ACC112 (cell line): Measurements from ENCODE around the gene SFSWAP.

Experiments
- H2AFZ ChIP-seq: fragments of 200-600 bp; sonication (generic); one replicate; pipeline ENCODE4 v1.6.0; 2017; ENCODE audit warnings: antibody characterized with exemption, low read length; ENCODE audit not compliant: unreplicated experiment
- H3K27ac ChIP-seq: fragments of 200-600 bp; sonication (generic); 2 replicates; pipeline ENCODE4 v1.5.1; 2014; ENCODE audit warnings: low read depth, mild to moderate bottlenecking, antibody characterized with exemption, low read length, moderate library complexity
- H3K27me3 ChIP-seq: fragments of 200-600 bp; sonication (generic); 2 replicates; pipeline ENCODE4 v1.6.1; 2014; ENCODE audit warnings: mild to moderate bottlenecking, antibody characterized with exemption, low read length, moderate library complexity, mixed read lengths; ENCODE audit not compliant: insufficient read depth
- H3K36me3 ChIP-seq: fragments of 200-600 bp; sonication (generic); 2 replicates; pipeline ENCODE4 v1.6.1; 2016; ENCODE audit warnings: mild to moderate bottlenecking, antibody characterized with exemption, low read length, moderate library complexity, mixed read lengths; ENCODE audit not compliant: insufficient read depth
- H3K4me1 ChIP-seq: fragments of 200-600 bp; sonication (generic); one replicate; pipeline ENCODE4 v1.6.1; 2016; ENCODE audit warnings: low read length, mixed read lengths; ENCODE audit not compliant: insufficient read depth, unreplicated experiment, control insufficient read depth
- H3K4me3 ChIP-seq: fragments of 200-600 bp; sonication (generic); 2 replicates; pipeline ENCODE4 v1.5.1; 2014; ENCODE audit warnings: mild to moderate bottlenecking, low read depth, low read length
- H3K79me2 ChIP-seq: fragments of 200-600 bp; sonication (generic); one replicate; pipeline ENCODE4 v1.6.0; 2016; ENCODE audit warnings: low read length; ENCODE audit not compliant: control insufficient read depth, unreplicated experiment, insufficient read depth

Gene SFSWAP

GRCh38 chr12:131789638-131790037, 78.7 kb downstream of the SFSWAP start:
- peaks cover 1% of the 10 kb centered on the region for H3K4me1 ChIP-seq
- no peak overlapping the region for H2AFZ ChIP-seq
- no peaks in the 10 kb centered on the region for H3K27me3 ChIP-seq
- H3K36me3 ChIP-seq = peaks cover 47% of the 10 kb centered on the region
- no peaks in the 10 kb centered on the region for H3K79me2 ChIP-seq
- H3K27ac ChIP-seq = no peak overlapping the region
- no peak overlapping the region for H3K4me3 ChIP-seq

- H2AFZ ChIP-seq = no peak overlapping the region
- no peak overlapping the region for H3K27ac ChIP-seq
- no peaks in the 10 kb centered on the region for H3K4me1 ChIP-seq
- H3K79me2 ChIP-seq = no peaks in the 10 kb centered on the region
- no peak overlapping the region for H3K4me3 ChIP-seq
- no peaks in the 10 kb centered on the region for H3K27me3 ChIP-seq
- H3K36me3 ChIP-seq = peaks cover 24% of the 10 kb centered on the region
These were observed 82.5 kb downstream of the SFSWAP start for GRCh38 chr12:131793243-131794022.

GRCh38 chr12:131794061-131794460, 83.2 kb downstream of the SFSWAP start:
- Histone ChIP-seq H3K27me3 (no peaks in the 10 kb centered on the region), H2AFZ (no peak overlapping the region), H3K79me2 (no peaks in the 10 kb centered on the region), H3K4me3 (no peak overlapping the region), H3K36me3 (peaks cover 18% of the 10 kb centered on the region), H3K4me1 (no peaks in the 10 kb centered on the region), H3K27ac (no peak overlapping the region)

- no peaks in the 10 kb centered on the region for H3K79me2 ChIP-seq
- H3K4me1 ChIP-seq = no peaks in the 10 kb centered on the region
- no peak overlapping the region for H2AFZ ChIP-seq
- H3K4me3 ChIP-seq = no peak overlapping the region
- no peak overlapping the region for H3K27ac ChIP-seq
- no peaks in the 10 kb centered on the region for H3K27me3 ChIP-seq
- H3K36me3 ChIP-seq = peaks cover 15% of the 10 kb centered on the region
These were observed 83.7 kb downstream of the SFSWAP start for GRCh38 chr12:131794573-131794972.

- no peaks in the 10 kb centered on the region for H3K27me3 ChIP-seq
- no peak overlapping the region for H3K27ac ChIP-seq
- no peak overlapping the region for H2AFZ ChIP-seq
- peaks cover 10% of the 10 kb centered on the region for H3K36me3 ChIP-seq
- no peaks in the 10 kb centered on the region for H3K4me1 ChIP-seq
- H3K79me2 ChIP-seq = no peaks in the 10 kb centered on the region
- no peak overlapping the region for H3K4me3 ChIP-seq
These were observed 84.2 kb downstream of the SFSWAP start for GRCh38 chr12:131795064-131795463.

GRCh38 chr12:131795690-131796410, 85.0 kb downstream of the SFSWAP start:
- no peaks in the 10 kb centered on the region for H3K4me1 ChIP-seq
- no peaks in the 10 kb centered on the region for H3K27me3 ChIP-seq
- no peak overlapping the region for H3K4me3 ChIP-seq
- H2AFZ ChIP-seq = no peak overlapping the region
- H3K79me2 ChIP-seq = no peaks in the 10 kb centered on the region
- H3K27ac ChIP-seq = no peak overlapping the region
- peaks cover 2% of the 10 kb centered on the region for H3K36me3 ChIP-seq

- Histone ChIP-seq H3K4me3 (no peak overlapping the region), H3K79me2 (no peaks in the 10 kb centered on the region), H3K27ac (no peak overlapping the region), H3K27me3 (no peaks in the 10 kb centered on the region), H2AFZ (no peak overlapping the region), H3K4me1 (no peaks in the 10 kb centered on the region), H3K36me3 (no peaks in the 10 kb centered on the region; the same call in 1 of the 2 replicates)
These were observed 85.5 kb downstream of the SFSWAP start for GRCh38 chr12:131796411-131796736.

GRCh38 chr12:131796754-131797587, 86.1 kb downstream of the SFSWAP start:
- H3K4me1 ChIP-seq = no peaks in the 10 kb centered on the region
- peaks cover 3% of the 10 kb centered on the region; the same call in 1 of the 2 replicates for H3K36me3 ChIP-seq
- H2AFZ ChIP-seq = no peak overlapping the region
- no peaks in the 10 kb centered on the region for H3K27me3 ChIP-seq
- H3K79me2 ChIP-seq = no peaks in the 10 kb centered on the region
- H3K4me3 ChIP-seq = no peak overlapping the region
- no peak overlapping the region for H3K27ac ChIP-seq

- Histone ChIP-seq H3K4me3 (no peak overlapping the region), H3K36me3 (peaks cover 5% of the 10 kb centered on the region; the same call in 1 of the 2 replicates), H3K79me2 (no peaks in the 10 kb centered on the region), H3K4me1 (no peaks in the 10 kb centered on the region), H3K27me3 (no peaks in the 10 kb centered on the region), H2AFZ (no peak overlapping the region), H3K27ac (no peak overlapping the region)
These were observed 86.7 kb downstream of the SFSWAP start for GRCh38 chr12:131797588-131797934.

- Histone ChIP-seq H3K36me3 (peaks cover 5% of the 10 kb centered on the region; the same call in 1 of the 2 replicates), H3K79me2 (no peaks in the 10 kb centered on the region), H3K4me3 (no peak overlapping the region), H3K27ac (no peak overlapping the region), H3K4me1 (peaks cover 5% of the 10 kb centered on the region), H2AFZ (no peak overlapping the region), H3K27me3 (no peaks in the 10 kb centered on the region)
These were observed 88.3 kb downstream of the SFSWAP start for GRCh38 chr12:131799195-131799594.
